Right atrium auricular region (tissue), 2 donors: Measurements from ENCODE around the gene NUMBL. TPM values are rescaled to one million over a fixed set of nuclear protein-coding genes. Genes with fewer than 3 reads are reported as not detected.

Source experiments
- DNase-seq: peaks from one replicate; pipeline ENCODE4 v3.0.0-alpha.2; 2019; ENCODE audit warnings: low spot score
- H3K27ac ChIP-seq, 2 donors: fragments of 200-600 bp; sonication (generic); 1 replicate in 1 of 2; 2 replicates in 1 of 2; pipeline ENCODE4 v1.5.1; 2016 to 2019
- H3K27me3 ChIP-seq, 2 donors: fragments of 200-600 bp; sonication (generic); one replicate each; pipeline versions ENCODE4 v1.5.1 to v1.6.0; 2017 to 2019
- H3K36me3 ChIP-seq: fragments of 200-600 bp; sonication (generic); one replicate; pipeline ENCODE4 v1.5.1; 2016
- H3K4me1 ChIP-seq, 2 donors: fragments of 200-600 bp; sonication (generic); one replicate each; pipeline versions ENCODE4 v1.5.1 to v1.6.0; 2017 to 2019
- H3K4me3 ChIP-seq, 2 donors: fragments of 200-600 bp; sonication (generic); 1 replicate in 1 of 2; 2 replicates in 1 of 2; pipeline ENCODE4 v1.5.1; 2017 to 2019; ENCODE audit warnings: mild to moderate bottlenecking in 1 of 2, moderate library complexity in 1 of 2
- H3K9me3 ChIP-seq, 2 donors: fragments of 200-600 bp; sonication (generic); one replicate each; pipeline ENCODE4 v1.5.1; 2019
- CTCF ChIP-seq, 2 donors: fragments of 200-600 bp; sonication (generic); IDR thresholded peaks; one replicate each; pipeline ENCODE4 v1.5.1; 2019; ENCODE audit warnings: antibody characterized with exemption in 2 of 2
- total RNA-seq, 2 donors: library from RNA; depleted of rRNA; stranded (reverse); fragments of >200 nt; gene quantifications; one replicate each; pipeline ENCODE4 v1.1.0, GENCODE V29; 2016

The NUMBL gene
- total RNA-seq, 2 donors from 2014 or later = 11.2 to 28.1 TPM

- no peak for TF ChIP-seq CTCF (IDR thresholded peaks at IDR 0.05)
- no peak for DNase-seq
- peak overlapping the region; percentile 95 to 98 for H3K27ac ChIP-seq
- peaks cover 0 to 49% of the 10 kb centered on the region in 2 donors for H3K4me1 ChIP-seq
- H3K27me3 ChIP-seq = no peaks in the 10 kb centered on the region
- H3K4me3 ChIP-seq = no peak overlapping the region
- peaks cover 39% of the 10 kb centered on the region for H3K36me3 ChIP-seq
- H3K9me3 ChIP-seq = no peaks in the 10 kb centered on the region
Measured at GRCh38 chr19:40721936-40722661, 31.6 kb upstream of the NUMBL start.

GRCh38 chr19:40721140-40721486 lies 30.7 kb upstream of the NUMBL start:
- no peaks in the 10 kb centered on the region for H3K27me3 ChIP-seq
- H3K4me1 ChIP-seq = peaks cover 0 to 53% of the 10 kb centered on the region in 2 donors
- no peaks in the 10 kb centered on the region for H3K9me3 ChIP-seq
- no peak for DNase-seq
- no peak for TF ChIP-seq CTCF (IDR thresholded peaks at IDR 0.05)
- peak overlapping the region; percentile 22 to 80 for H3K4me3 ChIP-seq
- peak overlapping the region; percentile 95 to 98 for H3K27ac ChIP-seq
- H3K36me3 ChIP-seq = peaks cover 29% of the 10 kb centered on the region

GRCh38 chr19:40719414-40719894 lies 29.0 kb upstream of the NUMBL start:
- Histone ChIP-seq H3K27ac (peak overlapping the region; percentile 95 to 98), H3K4me3 (peak overlapping the region; percentile 80), H3K4me1 (peaks cover 0 to 67% of the 10 kb centered on the region in 2 donors), H3K9me3 (no peaks in the 10 kb centered on the region), H3K36me3 (peaks cover 12% of the 10 kb centered on the region), H3K27me3 (no peaks in the 10 kb centered on the region)
- TF ChIP-seq CTCF (IDR thresholded peaks at IDR 0.05) = no peak
- DNase-seq = no peak

- peaks cover 0 to 73% of the 10 kb centered on the region in 2 donors for H3K4me1 ChIP-seq
- H3K36me3 ChIP-seq = peaks cover 8% of the 10 kb centered on the region
- H3K9me3 ChIP-seq = no peaks in the 10 kb centered on the region
Measured at GRCh38 chr19:40718774-40719391, 28.4 kb upstream of the NUMBL start.

More at GRCh38 chr19:40718774-40719391, 28.4 kb upstream of the NUMBL start:
- H3K27ac ChIP-seq = peak overlapping the region; percentile 95 to 98
- no peak for TF ChIP-seq CTCF (IDR thresholded peaks at IDR 0.05)
- no peaks in the 10 kb centered on the region for H3K27me3 ChIP-seq
- peak; percentile 79 for DNase-seq
- H3K4me3 ChIP-seq = peak overlapping the region; percentile 80
